Right atrium auricular region (tissue), 2 donors: ENCODE measurements around the gene ADAMTS2. TPM values are rescaled to one million over a fixed set of nuclear protein-coding genes. Genes with fewer than 3 reads are reported as not detected.

ENCODE experiments used
- DNase-seq: peaks from one replicate; pipeline ENCODE4 v3.0.0-alpha.2; 2019; ENCODE audit warnings: low spot score
- H3K27ac ChIP-seq, 2 donors: fragments of 200-600 bp; sonication (generic); 1 replicate in 1 of 2; 2 replicates in 1 of 2; pipeline ENCODE4 v1.5.1; 2016 to 2019
- H3K27me3 ChIP-seq, 2 donors: fragments of 200-600 bp; sonication (generic); one replicate each; pipeline versions ENCODE4 v1.5.1 to v1.6.0; 2017 to 2019
- H3K36me3 ChIP-seq: fragments of 200-600 bp; sonication (generic); one replicate; pipeline ENCODE4 v1.5.1; 2016
- H3K4me1 ChIP-seq, 2 donors: fragments of 200-600 bp; sonication (generic); one replicate each; pipeline versions ENCODE4 v1.5.1 to v1.6.0; 2017 to 2019
- H3K4me3 ChIP-seq, 2 donors: fragments of 200-600 bp; sonication (generic); 1 replicate in 1 of 2; 2 replicates in 1 of 2; pipeline ENCODE4 v1.5.1; 2017 to 2019; ENCODE audit warnings: mild to moderate bottlenecking in 1 of 2, moderate library complexity in 1 of 2
- H3K9me3 ChIP-seq, 2 donors: fragments of 200-600 bp; sonication (generic); one replicate each; pipeline ENCODE4 v1.5.1; 2019
- total RNA-seq, 2 donors: library from RNA; depleted of rRNA; stranded (reverse); fragments of >200 nt; gene quantifications; one replicate each; pipeline ENCODE4 v1.1.0, GENCODE V29; 2016
- TF ChIP-seq, protein P1 (sequence below), 2 donors: fragments of 200-600 bp; sonication (generic); IDR thresholded peaks; one replicate each; pipeline ENCODE4 v1.5.1; 2019; ENCODE audit warnings: antibody characterized with exemption in 2 of 2

The ADAMTS2 gene
- total RNA-seq, 2 donors from 2014 or later, result 13.6 to 13.7 TPM

GRCh38 chr5:179373961-179374505, 28.8 kb upstream of the ADAMTS2 start:
- TF ChIP-seq, protein P1, sequence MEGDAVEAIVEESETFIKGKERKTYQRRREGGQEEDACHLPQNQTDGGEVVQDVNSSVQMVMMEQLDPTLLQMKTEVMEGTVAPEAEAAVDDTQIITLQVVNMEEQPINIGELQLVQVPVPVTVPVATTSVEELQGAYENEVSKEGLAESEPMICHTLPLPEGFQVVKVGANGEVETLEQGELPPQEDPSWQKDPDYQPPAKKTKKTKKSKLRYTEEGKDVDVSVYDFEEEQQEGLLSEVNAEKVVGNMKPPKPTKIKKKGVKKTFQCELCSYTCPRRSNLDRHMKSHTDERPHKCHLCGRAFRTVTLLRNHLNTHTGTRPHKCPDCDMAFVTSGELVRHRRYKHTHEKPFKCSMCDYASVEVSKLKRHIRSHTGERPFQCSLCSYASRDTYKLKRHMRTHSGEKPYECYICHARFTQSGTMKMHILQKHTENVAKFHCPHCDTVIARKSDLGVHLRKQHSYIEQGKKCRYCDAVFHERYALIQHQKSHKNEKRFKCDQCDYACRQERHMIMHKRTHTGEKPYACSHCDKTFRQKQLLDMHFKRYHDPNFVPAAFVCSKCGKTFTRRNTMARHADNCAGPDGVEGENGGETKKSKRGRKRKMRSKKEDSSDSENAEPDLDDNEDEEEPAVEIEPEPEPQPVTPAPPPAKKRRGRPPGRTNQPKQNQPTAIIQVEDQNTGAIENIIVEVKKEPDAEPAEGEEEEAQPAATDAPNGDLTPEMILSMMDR (IDR thresholded peaks at IDR 0.05), result no peak
- H3K4me1 ChIP-seq, result no peaks in the 10 kb centered on the region
- no peak for DNase-seq

GRCh38 chr5:179373101-179373934, 28.1 kb upstream of the ADAMTS2 start:
- Histone ChIP-seq H3K36me3 (no peaks in the 10 kb centered on the region), H3K27ac (no peak overlapping the region), H3K4me1 (no peaks in the 10 kb centered on the region), H3K9me3 (no peaks in the 10 kb centered on the region), H3K4me3 (no peak overlapping the region), H3K27me3 (no peaks in the 10 kb centered on the region)
- TF ChIP-seq, protein P1 (IDR thresholded peaks at IDR 0.05), result no peak
- DNase-seq, result no peak

More at GRCh38 chr5:179373961-179374505, 28.8 kb upstream of the ADAMTS2 start:
- no peak overlapping the region for H3K27ac ChIP-seq
- no peak overlapping the region for H3K4me3 ChIP-seq
- H3K9me3 ChIP-seq, result no peaks in the 10 kb centered on the region
- H3K27me3 ChIP-seq, result no peaks in the 10 kb centered on the region
- H3K36me3 ChIP-seq, result no peaks in the 10 kb centered on the region

- no peak overlapping the region for H3K4me3 ChIP-seq
- no peaks in the 10 kb centered on the region for H3K4me1 ChIP-seq
- H3K9me3 ChIP-seq, result no peaks in the 10 kb centered on the region
- TF ChIP-seq, protein P1 (IDR thresholded peaks at IDR 0.05), result no peak
- no peak overlapping the region for H3K27ac ChIP-seq
- H3K36me3 ChIP-seq, result no peaks in the 10 kb centered on the region
- no peak for DNase-seq
- H3K27me3 ChIP-seq, result no peaks in the 10 kb centered on the region
These were observed 26.7 kb upstream of the ADAMTS2 start for GRCh38 chr5:179371681-179372680.

DNA sequence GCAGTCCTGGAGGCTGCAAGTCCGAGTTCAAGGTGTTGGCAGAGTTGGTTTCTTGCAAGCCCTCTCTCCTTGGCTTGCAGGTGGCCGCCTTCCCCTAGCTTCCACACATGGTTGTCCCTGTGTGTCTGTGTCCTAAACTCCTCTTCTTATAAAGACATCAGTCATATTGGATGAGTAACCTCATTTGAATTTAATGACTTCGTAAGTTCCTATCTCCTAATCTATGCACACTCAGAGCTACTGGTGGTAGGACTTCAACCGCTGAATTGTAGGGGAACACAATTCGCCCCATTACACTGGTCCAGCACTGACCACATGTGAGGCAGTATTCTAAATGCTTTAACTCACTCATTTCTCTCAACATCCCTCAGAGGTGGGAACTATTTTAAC, 25.9 kb upstream of the ADAMTS2 start:
- no peaks in the 10 kb centered on the region for H3K4me1 ChIP-seq
- TF ChIP-seq, protein P1 (IDR thresholded peaks at IDR 0.05), result no peak
- DNase-seq, result no peak
- H3K27ac ChIP-seq, result no peak overlapping the region
- no peaks in the 10 kb centered on the region for H3K27me3 ChIP-seq
- H3K9me3 ChIP-seq, result no peaks in the 10 kb centered on the region
- no peaks in the 10 kb centered on the region for H3K36me3 ChIP-seq
- H3K4me3 ChIP-seq, result no peak overlapping the region

GRCh38 chr5:179370490-179371120, 25.3 kb upstream of the ADAMTS2 start:
- Histone ChIP-seq H3K4me1 (no peaks in the 10 kb centered on the region), H3K27me3 (no peaks in the 10 kb centered on the region), H3K36me3 (no peaks in the 10 kb centered on the region), H3K9me3 (no peaks in the 10 kb centered on the region), H3K27ac (no peak overlapping the region), H3K4me3 (no peak overlapping the region)
- DNase-seq, result no peak
- TF ChIP-seq, protein P1 (IDR thresholded peaks at IDR 0.05), result no peak
